OCI-LY3 (cell line): Measurements from ENCODE around the gene SYT7.

Source experiments
- EZH2phosphoT487 ChIP-seq: fragments of 200-600 bp; shearing (Covaris generic); IDR thresholded peaks from 2 replicates; pipeline ENCODE4 v1.6.1; 2018; ENCODE audit warnings: antibody characterized with exemption, mixed run types, low read depth
- TF ChIP-seq, protein P1 (sequence below): fragments of 200-600, 300-600 bp; sonication (generic); IDR thresholded peaks from 2 replicates; pipeline ENCODE4 v1.5.1; 2014; ENCODE audit warnings: antibody characterized with exemption, low read length, low read depth

DNA sequence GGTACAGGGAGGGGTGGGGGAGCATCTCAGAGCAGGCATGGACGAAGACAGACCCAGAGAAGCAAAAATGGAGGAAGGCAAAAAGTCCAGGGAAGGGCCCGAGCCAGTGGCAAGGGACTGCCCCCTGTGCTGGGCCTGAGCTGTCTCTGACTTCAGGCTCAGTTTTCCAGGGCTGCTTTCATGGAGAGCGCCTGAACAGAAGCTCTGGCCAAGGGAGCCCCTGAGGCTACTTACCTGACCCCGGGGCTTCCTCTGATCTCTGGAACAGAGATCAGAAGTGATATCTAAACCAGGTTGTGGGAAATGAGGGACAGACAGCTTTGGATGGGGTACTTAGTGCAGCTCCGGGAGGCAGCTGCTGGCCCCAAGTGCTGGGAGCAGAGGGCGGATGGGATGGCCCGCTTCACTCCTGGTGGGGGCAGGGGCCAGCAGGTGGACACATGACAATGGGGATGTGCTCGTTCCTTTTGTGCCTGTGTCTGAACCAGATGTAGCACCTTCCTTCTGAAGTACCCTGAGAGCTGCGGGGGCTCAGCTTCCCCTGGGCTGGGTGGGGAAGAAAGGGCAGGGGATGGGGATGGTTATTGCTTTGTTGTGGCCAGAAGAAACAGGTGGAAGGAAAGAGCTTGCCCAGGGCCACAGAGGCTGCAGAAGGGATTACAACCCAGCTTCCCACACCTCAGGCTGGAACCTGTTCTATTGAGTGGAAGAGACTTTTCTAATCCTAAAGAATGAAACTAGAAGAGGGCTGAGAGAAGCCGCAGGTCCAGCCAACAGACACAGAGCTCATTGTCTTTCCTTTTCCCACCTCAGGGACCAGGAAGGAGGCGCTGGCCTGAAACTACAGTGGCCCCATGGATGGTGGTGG is 66.6 kb downstream of the SYT7 start:
- TF ChIP-seq, protein P1, sequence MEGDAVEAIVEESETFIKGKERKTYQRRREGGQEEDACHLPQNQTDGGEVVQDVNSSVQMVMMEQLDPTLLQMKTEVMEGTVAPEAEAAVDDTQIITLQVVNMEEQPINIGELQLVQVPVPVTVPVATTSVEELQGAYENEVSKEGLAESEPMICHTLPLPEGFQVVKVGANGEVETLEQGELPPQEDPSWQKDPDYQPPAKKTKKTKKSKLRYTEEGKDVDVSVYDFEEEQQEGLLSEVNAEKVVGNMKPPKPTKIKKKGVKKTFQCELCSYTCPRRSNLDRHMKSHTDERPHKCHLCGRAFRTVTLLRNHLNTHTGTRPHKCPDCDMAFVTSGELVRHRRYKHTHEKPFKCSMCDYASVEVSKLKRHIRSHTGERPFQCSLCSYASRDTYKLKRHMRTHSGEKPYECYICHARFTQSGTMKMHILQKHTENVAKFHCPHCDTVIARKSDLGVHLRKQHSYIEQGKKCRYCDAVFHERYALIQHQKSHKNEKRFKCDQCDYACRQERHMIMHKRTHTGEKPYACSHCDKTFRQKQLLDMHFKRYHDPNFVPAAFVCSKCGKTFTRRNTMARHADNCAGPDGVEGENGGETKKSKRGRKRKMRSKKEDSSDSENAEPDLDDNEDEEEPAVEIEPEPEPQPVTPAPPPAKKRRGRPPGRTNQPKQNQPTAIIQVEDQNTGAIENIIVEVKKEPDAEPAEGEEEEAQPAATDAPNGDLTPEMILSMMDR, result no peak
- TF ChIP-seq EZH2phosphoT487, result no peak
